ENCODE data around the gene TRIM7.

The TRIM7 gene

DNA sequence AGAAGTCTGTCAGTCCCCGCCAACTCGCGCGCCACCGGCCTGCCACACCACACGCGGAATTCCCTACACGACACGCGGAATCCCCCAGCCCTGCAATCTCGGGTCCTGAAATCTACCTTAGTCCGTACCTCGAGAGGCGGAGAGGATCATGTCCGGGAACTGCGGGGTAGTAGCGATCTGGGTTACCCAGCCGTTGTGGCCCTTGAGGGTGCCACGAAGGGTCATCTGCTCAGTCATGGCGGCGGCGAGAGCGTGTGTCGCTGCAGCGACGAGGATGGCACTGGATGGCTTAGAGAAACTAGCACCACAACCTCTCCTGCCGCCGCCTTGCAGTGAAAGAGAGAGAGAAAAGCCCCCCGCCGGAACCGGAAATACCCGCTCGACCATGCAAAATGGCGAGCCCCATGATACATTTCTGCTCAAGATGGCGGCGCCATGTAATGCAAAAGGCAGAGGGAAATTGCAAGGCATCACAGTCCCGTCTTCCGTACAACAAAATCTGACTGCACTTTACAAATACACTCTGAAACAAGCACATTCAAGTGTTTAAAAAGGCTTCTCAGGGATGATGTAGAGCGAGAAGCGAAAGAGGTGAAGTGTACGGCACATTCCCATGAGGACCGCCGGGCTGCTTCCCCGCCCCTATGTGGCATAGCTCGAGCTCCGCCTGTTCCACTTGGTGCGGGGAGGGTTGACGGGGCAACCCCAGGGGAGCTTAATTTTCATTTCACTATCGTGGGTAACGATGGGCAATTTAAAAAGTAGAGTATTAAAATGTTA, 38.8 kb upstream of the TRIM7 start, which contains the start of gene RACK1:
RACK1 (minus strand) TSS at position 343 of the 780 bp plus-strand sequence; CDS start at position 237, 106 bp downstream.
- Histone ChIP-seq H3K4me3 (ENCODE audit: low read depth in 1 of 2, low read length in 1 of 2) (peak within 1 kb of the TSS; percentile 90 to 99), H3K36me3 (peaks cover 34% of the 10 kb centered on the region), H3K27ac (peak within 1 kb of the TSS; percentile 86), H3K27me3 (no peaks in the 10 kb centered on the region), H3K9me3 (no peaks in the 10 kb centered on the region), H3K4me1 (ENCODE audit: control insufficient read depth in 1 of 2, insufficient read depth in 1 of 2, low read depth in 1 of 2, low read length in 1 of 2) (peaks cover 62 to 65% of the 10 kb centered on the region in 2 experiments)
- TF ChIP-seq, protein P1, sequence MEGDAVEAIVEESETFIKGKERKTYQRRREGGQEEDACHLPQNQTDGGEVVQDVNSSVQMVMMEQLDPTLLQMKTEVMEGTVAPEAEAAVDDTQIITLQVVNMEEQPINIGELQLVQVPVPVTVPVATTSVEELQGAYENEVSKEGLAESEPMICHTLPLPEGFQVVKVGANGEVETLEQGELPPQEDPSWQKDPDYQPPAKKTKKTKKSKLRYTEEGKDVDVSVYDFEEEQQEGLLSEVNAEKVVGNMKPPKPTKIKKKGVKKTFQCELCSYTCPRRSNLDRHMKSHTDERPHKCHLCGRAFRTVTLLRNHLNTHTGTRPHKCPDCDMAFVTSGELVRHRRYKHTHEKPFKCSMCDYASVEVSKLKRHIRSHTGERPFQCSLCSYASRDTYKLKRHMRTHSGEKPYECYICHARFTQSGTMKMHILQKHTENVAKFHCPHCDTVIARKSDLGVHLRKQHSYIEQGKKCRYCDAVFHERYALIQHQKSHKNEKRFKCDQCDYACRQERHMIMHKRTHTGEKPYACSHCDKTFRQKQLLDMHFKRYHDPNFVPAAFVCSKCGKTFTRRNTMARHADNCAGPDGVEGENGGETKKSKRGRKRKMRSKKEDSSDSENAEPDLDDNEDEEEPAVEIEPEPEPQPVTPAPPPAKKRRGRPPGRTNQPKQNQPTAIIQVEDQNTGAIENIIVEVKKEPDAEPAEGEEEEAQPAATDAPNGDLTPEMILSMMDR (IDR thresholded peaks at IDR 0.05), result no peak

DNA sequence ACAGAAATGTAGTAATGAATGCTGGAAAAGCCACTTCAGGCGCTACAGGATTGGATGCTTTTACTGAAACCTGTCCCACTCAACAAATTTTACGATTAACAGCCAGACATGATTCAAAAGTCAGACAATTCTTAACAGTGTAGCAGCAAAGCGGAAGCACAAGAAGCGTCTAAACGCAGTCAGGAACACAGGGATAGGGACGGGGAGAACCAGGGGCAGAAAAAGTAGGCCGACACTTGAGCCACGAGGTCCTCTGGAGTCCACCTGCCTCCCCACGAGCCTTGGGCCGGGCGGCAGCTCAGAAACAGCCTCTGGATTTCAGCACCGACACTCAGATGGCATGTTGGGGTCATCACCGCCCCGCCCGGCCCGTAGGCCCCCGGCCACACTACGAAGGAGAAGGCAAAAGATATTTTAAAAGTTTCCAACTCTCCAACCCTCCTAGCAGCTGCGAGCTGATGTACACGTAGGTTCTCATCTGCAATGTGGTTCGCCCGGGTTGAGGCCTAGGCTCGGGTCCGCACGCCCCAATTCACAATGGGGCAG, 38.1 kb upstream of the TRIM7 start:
- peak overlapping the region; percentile 90 to 99 for H3K4me3 ChIP-seq (ENCODE audit: low read depth in 1 of 2, low read length in 1 of 2)
- no peaks in the 10 kb centered on the region for H3K27me3 ChIP-seq
- H3K4me1 ChIP-seq (ENCODE audit: control insufficient read depth in 1 of 2, insufficient read depth in 1 of 2, low read depth in 1 of 2, low read length in 1 of 2), result peaks cover 58 to 61% of the 10 kb centered on the region in 2 experiments
- peak overlapping the region; percentile 86 for H3K27ac ChIP-seq
- H3K9me3 ChIP-seq, result no peaks in the 10 kb centered on the region
- H3K36me3 ChIP-seq, result peaks cover 40% of the 10 kb centered on the region
- TF ChIP-seq, protein P1 (IDR thresholded peaks at IDR 0.05), result no peak

- TF ChIP-seq, protein P1 (IDR thresholded peaks at IDR 0.05), result no peak
- H3K4me3 ChIP-seq (ENCODE audit: low read depth in 1 of 2, low read length in 1 of 2), result peak overlapping the region; percentile 90 to 99
- peaks cover 51% of the 10 kb centered on the region for H3K36me3 ChIP-seq
- H3K9me3 ChIP-seq, result no peaks in the 10 kb centered on the region
- H3K27me3 ChIP-seq, result no peaks in the 10 kb centered on the region
- H3K27ac ChIP-seq, result peak overlapping the region; percentile 86
- H3K4me1 ChIP-seq (ENCODE audit: control insufficient read depth in 1 of 2, insufficient read depth in 1 of 2, low read depth in 1 of 2, low read length in 1 of 2), result peaks cover 49 to 52% of the 10 kb centered on the region in 2 experiments
Observed at GRCh38 chr5:181242031-181242451, 37.0 kb upstream of the TRIM7 start.

DNA sequence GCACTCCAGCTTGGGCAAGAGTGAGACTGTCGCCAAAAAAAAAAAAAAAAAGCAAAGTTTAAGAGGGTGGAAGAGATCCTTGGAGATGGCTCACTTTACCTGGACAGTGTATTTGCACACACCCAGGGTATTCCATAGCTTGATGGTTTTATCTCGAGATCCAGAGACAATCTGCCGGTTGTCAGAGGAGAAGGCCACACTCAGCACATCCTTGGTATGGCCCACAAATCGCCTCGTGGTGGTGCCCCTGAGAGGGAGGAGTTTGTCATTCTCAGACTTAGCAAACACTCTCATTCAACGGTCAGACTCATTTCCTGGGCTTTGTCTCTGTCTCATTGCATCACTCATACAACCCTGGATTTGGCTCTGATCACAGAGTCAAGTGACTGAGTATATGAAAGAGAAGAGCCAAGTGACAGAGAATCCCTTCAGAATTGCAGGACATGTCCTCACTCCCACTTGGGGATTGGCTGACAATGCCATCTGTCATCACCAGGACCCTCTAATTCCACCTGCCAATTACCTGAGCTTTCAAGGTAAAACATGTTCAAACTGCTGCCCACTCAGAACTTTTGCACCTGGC, 36.5 kb upstream of the TRIM7 start:
- TF ChIP-seq, protein P1 (IDR thresholded peaks at IDR 0.05), result no peak
- Histone ChIP-seq H3K9me3 (no peaks in the 10 kb centered on the region), H3K36me3 (peaks cover 56% of the 10 kb centered on the region), H3K4me1 (ENCODE audit: control insufficient read depth in 1 of 2, insufficient read depth in 1 of 2, low read depth in 1 of 2, low read length in 1 of 2) (peaks cover 45 to 46% of the 10 kb centered on the region in 2 experiments), H3K27ac (peak overlapping the region; percentile 86), H3K27me3 (no peaks in the 10 kb centered on the region), H3K4me3 (ENCODE audit: low read depth in 1 of 2, low read length in 1 of 2) (peak overlapping the region in 1 of 2 experiments; percentile 90)

- TF ChIP-seq, protein P1 (IDR thresholded peaks at IDR 0.05), result no peak
- Histone ChIP-seq H3K4me1 (ENCODE audit: control insufficient read depth in 1 of 2, insufficient read depth in 1 of 2, low read depth in 1 of 2, low read length in 1 of 2) (peaks cover 25 to 26% of the 10 kb centered on the region in 2 experiments), H3K36me3 (peaks cover 80% of the 10 kb centered on the region), H3K27ac (no peak overlapping the region), H3K9me3 (no peaks in the 10 kb centered on the region), H3K27me3 (no peaks in the 10 kb centered on the region), H3K4me3 (ENCODE audit: low read depth in 1 of 2, low read length in 1 of 2) (no peak overlapping the region)
Observed at GRCh38 chr5:181239062-181239663, 34.2 kb upstream of the TRIM7 start.

Data from neutrophil (primary cell).